GM06990 (cell line): ENCODE measurements around the gene SCIMP.

Experiments used
- DNase-seq: peaks from one replicate; pipeline ENCODE4 v3.0.0-alpha.2; 2011; ENCODE audit not compliant: insufficient read length; ENCODE audit errors: extremely low read depth
- H3K27me3 ChIP-seq: replicated peaks from 2 replicates; pipeline ENCODE4 v1.6.0; 2011; ENCODE audit warnings: low read length; ENCODE audit not compliant: control insufficient read depth, insufficient read depth
- H3K36me3 ChIP-seq: 2 replicates; pipeline ENCODE4 v1.5.1; 2011; ENCODE audit warnings: low read length; ENCODE audit not compliant: control insufficient read depth, insufficient read depth
- H3K4me3 ChIP-seq: replicated peaks from 2 replicates; pipeline ENCODE4 v1.5.1; 2011; ENCODE audit warnings: low read depth, mild to moderate bottlenecking, control low read depth, low read length
- TF ChIP-seq, protein P1 (sequence below): IDR thresholded peaks from 2 replicates; pipeline ENCODE4 v1.5.1; 2011; ENCODE audit warnings: low read length, control low read depth, mild to moderate bottlenecking, inconsistent platforms; ENCODE audit not compliant: insufficient read depth, poor library complexity, severe bottlenecking

SCIMP gene

GRCh38 chr17:5257124-5257523 is 22.5 kb upstream of the SCIMP start:
- Histone ChIP-seq H3K4me3 (no peak overlapping the region), H3K36me3 (no peaks in the 10 kb centered on the region), H3K27me3 (no peaks in the 10 kb centered on the region)
- TF ChIP-seq, protein P1, sequence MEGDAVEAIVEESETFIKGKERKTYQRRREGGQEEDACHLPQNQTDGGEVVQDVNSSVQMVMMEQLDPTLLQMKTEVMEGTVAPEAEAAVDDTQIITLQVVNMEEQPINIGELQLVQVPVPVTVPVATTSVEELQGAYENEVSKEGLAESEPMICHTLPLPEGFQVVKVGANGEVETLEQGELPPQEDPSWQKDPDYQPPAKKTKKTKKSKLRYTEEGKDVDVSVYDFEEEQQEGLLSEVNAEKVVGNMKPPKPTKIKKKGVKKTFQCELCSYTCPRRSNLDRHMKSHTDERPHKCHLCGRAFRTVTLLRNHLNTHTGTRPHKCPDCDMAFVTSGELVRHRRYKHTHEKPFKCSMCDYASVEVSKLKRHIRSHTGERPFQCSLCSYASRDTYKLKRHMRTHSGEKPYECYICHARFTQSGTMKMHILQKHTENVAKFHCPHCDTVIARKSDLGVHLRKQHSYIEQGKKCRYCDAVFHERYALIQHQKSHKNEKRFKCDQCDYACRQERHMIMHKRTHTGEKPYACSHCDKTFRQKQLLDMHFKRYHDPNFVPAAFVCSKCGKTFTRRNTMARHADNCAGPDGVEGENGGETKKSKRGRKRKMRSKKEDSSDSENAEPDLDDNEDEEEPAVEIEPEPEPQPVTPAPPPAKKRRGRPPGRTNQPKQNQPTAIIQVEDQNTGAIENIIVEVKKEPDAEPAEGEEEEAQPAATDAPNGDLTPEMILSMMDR: no peak
- no peak for DNase-seq

DNA sequence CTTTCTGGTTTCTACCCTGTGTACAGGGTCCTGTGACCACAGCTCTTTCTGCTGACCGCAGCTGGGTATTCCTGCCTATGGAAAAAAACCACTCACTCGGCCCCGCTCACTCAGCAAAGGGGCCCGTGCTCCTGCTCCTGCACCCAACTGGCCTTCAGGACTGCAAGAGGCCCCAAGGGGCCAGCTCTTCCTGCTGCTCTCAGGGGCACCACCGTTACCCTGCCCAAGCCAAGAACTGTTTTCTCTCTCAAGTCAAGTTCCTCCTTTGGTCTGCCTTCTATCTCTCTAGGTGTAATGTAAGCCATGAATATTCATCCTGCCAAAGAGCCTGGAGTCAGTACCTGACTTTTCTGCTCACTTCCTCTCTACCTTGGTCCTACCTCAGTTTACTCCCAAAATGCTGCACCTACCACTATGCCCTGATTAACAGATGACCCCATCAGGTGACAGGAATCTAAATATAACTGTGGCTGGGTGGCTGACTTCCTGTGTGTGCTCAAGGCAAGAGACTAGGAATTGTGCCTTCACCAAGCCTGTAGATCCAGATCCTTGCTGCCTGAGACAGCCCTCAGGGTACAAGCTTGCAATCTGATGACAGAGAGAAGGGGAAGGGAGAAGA is 20.4 kb upstream of the SCIMP start:
- H3K27me3 ChIP-seq: no peaks in the 10 kb centered on the region
- TF ChIP-seq, protein P1: no peak
- H3K4me3 ChIP-seq: no peak overlapping the region
- no peak for DNase-seq
- no peaks in the 10 kb centered on the region for H3K36me3 ChIP-seq

DNA sequence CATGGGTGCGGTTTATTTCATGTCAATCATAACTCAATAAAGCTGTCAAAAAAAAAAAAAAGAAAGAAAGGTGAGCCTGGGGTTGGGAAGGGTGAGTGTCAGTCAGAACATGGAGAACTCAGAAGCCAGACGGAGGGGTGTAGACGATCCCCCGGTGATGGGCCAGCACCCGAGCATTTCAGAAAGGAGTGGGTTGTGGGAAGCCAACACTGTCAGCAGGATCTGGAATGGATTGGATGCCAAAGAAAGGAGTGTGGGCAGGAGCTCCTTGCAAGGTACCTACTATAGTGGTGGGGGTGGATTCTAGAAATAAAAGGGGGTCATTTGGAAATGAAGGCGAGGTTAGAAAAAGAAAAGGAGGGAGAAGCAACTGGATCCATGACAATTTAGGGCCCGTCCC is 19.8 kb upstream of the SCIMP start:
- TF ChIP-seq, protein P1: no peak
- no peak for DNase-seq
- H3K4me3 ChIP-seq: no peak overlapping the region
- no peaks in the 10 kb centered on the region for H3K36me3 ChIP-seq
- H3K27me3 ChIP-seq: no peaks in the 10 kb centered on the region

DNA sequence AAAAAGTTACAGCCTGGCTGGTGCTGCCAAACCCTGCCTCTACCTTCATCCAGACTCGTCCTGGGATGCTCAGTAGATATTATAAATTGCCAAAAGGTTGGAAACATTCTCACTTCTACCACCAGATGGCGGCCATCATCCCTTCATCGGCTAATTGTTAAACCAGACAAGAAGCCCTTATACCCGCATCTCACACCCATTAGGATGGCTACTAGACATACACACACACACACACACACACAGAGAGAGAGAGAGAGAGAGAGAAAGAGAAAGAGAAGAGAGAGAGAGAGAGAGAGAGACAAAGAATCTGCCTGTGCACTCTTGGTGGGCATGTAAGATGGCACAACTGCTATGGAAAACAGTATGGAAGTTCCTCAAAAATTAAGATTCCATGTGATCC is 15.0 kb upstream of the SCIMP start:
- no peak for DNase-seq
- no peaks in the 10 kb centered on the region for H3K36me3 ChIP-seq

GRCh38 chr17:5248821-5249479 is 14.3 kb upstream of the SCIMP start:
- DNase-seq: no peak
- TF ChIP-seq, protein P1: no peak

More for the DNA sequence above, 15.0 kb upstream of the SCIMP start:
- no peak overlapping the region for H3K4me3 ChIP-seq
- H3K27me3 ChIP-seq: no peaks in the 10 kb centered on the region
- TF ChIP-seq, protein P1: peak; percentile 62

More at GRCh38 chr17:5248821-5249479, 14.3 kb upstream of the SCIMP start:
- no peak overlapping the region for H3K4me3 ChIP-seq
- H3K36me3 ChIP-seq: no peaks in the 10 kb centered on the region
- H3K27me3 ChIP-seq: no peaks in the 10 kb centered on the region
